HG03097 (cell line): ENCODE results near the gene TCF7L2.

Source experiments
- ATAC-seq: cut with Tn5 transposase; IDR thresholded peaks from one replicate; pipeline ENCODE4 v1.9.1; 2021; ENCODE audit not compliant: unreplicated experiment, low FRiP score

The TCF7L2 gene

GRCh38 chr10:113168584-113168983 is 218.5 kb downstream of the TCF7L2 start:
- ATAC-seq = no peak

DNA sequence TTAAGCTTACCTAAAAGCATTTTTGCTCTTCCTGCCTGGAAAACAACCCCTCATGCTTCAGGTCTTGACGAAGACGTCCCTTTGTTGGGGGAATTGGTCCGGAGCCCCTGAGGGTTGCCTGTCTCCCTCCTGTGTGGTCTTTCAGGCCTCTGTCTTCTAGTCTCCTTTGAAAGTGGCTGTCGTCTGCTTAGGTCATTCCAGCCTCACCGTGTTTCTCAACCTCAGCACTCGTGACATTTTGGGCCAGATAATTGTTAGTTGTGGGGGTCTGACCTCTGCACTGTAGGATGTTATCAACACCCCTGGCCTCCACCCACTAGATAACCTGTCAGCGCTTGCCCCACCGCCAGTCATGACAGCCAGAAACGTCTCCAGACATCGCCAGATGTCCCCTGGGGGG is 219.1 kb downstream of the TCF7L2 start:
- ATAC-seq = no peak

DNA sequence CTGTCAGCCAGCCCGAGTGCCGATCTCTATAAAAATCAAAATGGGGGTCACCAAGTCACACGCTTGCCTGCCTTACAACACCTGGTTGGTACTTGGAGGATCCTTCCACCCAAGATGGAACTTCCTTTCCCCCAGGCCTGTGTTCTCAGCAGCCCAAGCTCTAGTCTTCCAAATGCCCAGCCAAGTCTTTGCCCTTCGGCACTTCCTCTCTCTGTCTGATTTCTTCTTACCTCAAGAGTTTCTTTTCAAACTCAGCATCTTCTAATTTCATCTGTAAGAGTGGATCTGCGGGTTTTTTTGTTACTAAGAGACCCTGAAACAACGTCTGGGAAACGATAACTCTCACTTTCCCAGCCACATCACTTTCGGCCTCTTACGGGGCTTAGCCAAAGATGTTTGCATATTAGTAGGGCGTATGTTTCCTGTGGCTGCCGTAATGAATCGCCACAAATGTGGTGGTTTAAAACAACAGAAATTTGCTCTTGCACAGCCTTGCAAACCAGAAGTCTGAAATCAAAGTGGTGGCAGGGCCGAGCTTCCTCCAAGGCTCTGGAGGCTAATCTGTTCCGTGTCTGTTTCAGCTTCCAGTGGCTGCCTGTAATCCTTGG is 219.9 kb downstream of the TCF7L2 start:
- ATAC-seq = peak; percentile 86

- no peak for ATAC-seq
Measured at GRCh38 chr10:113171662-113172061, 221.6 kb downstream of the TCF7L2 start.

GRCh38 chr10:113175176-113175575 is 225.1 kb downstream of the TCF7L2 start:
- no peak for ATAC-seq

DNA sequence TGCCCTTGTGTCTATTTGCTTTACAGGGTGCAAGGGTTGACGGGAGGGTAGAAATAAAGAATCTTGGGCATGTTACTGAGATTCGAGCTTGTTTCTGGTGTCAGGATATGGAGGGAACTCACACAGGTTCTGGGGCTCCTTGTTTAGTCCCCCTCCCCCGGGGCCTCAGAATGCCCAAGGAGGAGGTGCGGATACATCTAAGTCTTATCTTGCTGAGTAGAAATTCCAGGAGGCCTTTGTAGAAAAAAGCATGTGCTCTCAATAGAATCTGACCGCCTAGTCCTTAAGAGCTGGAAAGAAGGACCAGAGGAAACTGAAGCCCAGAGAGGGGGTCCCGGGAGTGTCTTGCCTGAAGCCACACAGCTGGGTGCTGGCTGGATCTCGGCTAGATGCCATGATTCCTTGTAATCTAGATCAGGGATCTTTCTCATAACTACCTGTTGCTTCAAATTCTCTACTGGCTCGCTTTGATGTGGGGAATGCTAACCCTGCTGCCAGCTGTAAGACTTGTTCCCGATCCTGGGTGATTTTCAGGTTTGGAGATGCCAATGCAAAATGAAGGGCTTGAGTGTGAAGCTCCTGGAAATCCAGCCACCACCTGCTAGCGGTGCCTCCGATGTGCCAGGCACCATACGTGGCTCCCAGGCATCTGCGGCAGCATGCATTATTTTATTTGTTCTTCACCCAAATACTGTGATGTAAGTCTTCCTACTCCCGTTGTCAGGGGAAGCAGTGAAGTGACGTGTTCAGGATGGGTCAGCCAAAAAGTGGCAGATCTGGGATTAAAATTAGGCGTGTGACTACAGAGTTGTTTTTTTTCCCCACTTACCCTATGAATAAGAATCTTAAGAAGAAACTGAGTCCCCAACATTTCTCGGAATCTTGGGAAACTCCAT is 226.0 kb downstream of the TCF7L2 start:
- no peak for ATAC-seq

DNA sequence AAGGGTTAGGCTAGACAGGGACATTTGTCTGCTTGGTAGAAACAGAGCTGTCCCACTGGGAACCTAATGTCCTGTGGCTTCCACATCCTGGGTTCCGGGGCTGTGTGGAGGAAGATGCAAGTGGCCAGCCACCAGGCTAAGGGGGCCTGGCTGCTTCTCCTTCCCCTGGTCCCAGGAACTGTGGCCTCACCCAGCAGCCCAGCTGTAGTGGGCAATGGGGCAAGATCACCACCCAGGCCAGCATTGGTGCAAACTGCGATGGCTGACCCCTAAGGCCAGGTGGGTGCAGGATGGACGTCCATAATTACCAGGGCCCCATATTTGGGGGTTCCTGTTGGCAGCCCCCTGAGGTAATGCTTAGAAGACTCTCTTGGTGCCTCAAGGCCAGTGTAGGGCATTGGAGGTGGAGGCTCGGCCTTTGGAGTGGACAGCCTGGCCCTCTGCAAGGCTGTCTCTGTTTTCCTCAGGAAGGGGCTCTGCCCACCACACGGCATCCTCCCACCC is 226.7 kb downstream of the TCF7L2 start:
- ATAC-seq = no peak

GRCh38 chr10:113177156-113177935 is 227.3 kb downstream of the TCF7L2 start:
- ATAC-seq = no peak

- no peak for ATAC-seq
Measured at GRCh38 chr10:113177936-113178335, 227.9 kb downstream of the TCF7L2 start.

DNA sequence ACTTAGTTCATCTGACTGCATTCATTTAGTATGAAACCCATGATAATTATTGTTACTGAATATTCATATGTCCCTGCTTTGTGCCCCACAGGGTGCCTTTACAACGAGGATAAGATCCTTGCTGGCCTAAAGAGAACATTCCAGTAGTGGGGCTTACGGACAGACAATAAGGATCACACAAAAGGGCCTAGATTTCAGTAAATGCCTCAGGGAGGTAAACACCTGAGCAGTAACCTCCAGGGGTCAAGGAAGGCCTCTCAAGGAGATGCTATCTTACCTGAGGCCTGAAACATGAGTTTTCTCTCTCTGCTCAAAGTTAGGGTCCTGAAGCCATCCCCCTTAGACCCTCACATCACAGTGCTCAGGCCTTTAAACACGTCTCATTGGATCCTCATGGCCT is 228.7 kb downstream of the TCF7L2 start:
- ATAC-seq = no peak

DNA sequence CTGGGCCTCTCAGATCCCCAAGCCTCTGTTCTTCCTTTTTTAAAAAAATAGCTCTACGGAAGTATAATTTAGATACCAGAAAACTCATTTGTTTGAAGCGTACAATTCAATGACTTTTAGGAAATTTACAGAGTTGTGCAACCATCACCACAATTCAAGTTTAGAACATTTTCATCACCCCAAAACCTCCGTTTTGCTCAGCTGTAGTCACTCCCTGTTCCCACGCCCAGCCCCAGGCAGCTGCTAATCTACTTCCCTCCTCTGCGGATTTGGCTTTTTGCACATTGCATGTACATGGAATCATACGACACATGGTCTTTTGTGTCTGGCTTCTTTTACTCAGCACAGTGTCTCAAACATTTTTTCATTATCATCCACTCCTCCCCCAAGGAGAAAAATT is 229.2 kb downstream of the TCF7L2 start:
- ATAC-seq = no peak

DNA sequence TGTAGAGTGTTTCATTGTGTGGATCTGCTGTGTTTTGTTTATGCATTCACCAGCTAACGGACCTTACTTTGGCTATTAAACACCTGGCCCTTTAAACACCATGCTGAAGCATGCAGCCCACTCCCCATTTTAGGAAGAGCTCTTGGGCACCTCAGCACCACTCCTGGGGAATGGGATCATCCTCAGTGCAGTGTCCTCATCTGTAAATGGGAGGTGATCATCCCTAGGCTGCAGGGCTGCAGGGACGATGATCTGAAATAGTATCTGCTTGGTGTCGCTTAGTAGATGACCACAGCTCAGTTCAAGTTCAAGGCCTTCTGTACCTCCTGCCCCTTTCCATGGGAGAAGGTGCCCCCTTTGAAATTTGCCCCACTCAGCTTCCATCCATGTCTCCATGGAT is 229.9 kb downstream of the TCF7L2 start:
- no peak for ATAC-seq

DNA sequence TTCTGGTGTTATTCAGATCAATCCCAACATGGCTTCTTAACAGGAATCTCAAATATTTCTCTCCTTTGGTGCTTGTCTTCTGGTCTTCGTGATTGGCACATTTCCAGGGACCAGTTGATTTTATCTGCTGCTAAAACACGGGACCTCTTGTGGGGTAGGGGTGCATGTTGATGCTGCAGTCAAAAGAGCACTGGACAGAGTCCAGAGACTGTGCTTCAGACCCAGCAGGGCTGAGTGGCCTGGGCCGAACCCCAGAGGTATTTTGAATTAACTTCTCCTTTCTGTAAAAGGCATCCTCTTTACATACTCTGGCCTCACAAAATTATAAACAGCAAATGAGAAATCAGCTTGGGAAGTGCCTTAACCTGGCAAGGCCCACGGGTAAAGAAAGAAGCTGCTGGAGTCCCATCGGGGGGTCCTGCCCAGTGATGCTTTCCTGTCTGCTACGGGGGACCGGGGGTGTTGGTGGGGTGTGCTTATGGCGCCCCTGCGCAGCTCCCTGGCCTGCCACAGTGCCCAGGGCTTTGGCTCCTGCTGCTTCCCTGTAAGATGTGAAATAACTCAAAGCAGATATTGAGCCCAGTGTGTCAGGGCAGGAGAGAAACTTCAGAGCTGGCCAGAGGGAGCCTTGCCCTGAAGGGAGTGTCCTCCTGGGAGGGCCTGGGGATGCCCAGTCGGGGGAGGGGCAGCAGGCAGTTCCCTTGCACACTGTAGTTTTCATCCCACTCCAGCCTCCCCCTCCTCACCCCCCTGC is 230.5 kb downstream of the TCF7L2 start:
- no peak for ATAC-seq

GRCh38 chr10:113182154-113182553 is 232.1 kb downstream of the TCF7L2 start:
- ATAC-seq = no peak

GRCh38 chr10:113183573-113183972 is 233.5 kb downstream of the TCF7L2 start:
- no peak for ATAC-seq

GRCh38 chr10:113187063-113187777 is 237.2 kb downstream of the TCF7L2 start:
- ATAC-seq = no peak

GRCh38 chr10:113199459-113199858 is 249.4 kb downstream of the TCF7L2 start:
- ATAC-seq = no peak

- no peak for ATAC-seq
Measured at GRCh38 chr10:113202011-113202410, 252.0 kb downstream of the TCF7L2 start.

GRCh38 chr10:113207924-113208323 is 257.9 kb downstream of the TCF7L2 start:
- ATAC-seq = no peak

GRCh38 chr10:113213035-113213434 is 263.0 kb downstream of the TCF7L2 start:
- no peak for ATAC-seq
